Measurements from ENCODE around the gene MRPS27. TPM values are rescaled to one million over a fixed set of nuclear protein-coding genes. Genes with fewer than 3 reads are reported as not detected.

Gene MRPS27
- total and polyA plus RNA-seq, 2 experiments from 2014 or later: 36.4 to 58.5 TPM

DNA sequence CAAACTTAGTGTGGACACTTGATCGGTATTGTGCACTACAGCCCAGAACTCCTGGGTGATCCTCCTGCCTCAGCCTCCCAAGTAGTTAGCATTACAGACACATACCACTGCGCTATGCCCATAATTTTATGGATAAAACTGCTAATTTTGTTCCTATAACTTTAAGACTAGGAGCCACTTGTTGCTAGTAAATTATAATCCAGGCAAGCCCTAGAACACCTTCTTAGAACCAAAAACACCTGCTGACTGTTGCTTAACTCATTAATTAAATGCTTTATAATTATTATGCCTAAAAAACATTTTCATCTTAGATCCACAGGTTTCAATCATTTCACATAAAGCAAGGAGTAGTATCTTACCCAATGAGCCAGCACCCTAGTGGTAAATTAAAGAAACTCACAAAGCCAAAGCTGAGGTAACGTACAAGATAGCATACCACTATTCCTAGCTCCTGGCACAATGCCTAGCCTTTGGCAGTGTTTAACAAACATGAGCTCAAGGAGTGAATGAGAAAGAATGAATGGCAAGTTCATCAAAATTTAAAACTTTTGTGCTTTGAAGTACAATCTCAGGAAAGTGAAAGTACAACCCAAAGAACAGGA, 5.4 kb downstream of the MRPS27 start:
- Histone ChIP-seq H3F3A (ENCODE audit: insufficient read depth) (peaks cover 10% of the 10 kb centered on the region; the same call in 1 of the 2 replicates), H3K4me1 (ENCODE audit: insufficient read depth) (peaks cover 16% of the 10 kb centered on the region), H4K20me1 (ENCODE audit: insufficient read depth) (no peaks in the 10 kb centered on the region), H3K9ac (no peak overlapping the region), H3K4me3 (no peak overlapping the region), H3K79me2 (ENCODE audit: insufficient read depth) (peaks cover 66% of the 10 kb centered on the region), H3K9me3 (ENCODE audit: low read depth) (no peaks in the 10 kb centered on the region), H3K36me3 (ENCODE audit: low read depth) (peaks cover 20% of the 10 kb centered on the region), H2AFZ (no peak overlapping the region), H3K27me3 (replicated peaks; ENCODE audit: insufficient read depth) (no peaks in the 10 kb centered on the region), H3K4me2 (ENCODE audit: unreplicated experiment) (no peak overlapping the region), H3K27ac (no peak overlapping the region), H3K9me2 (ENCODE audit: insufficient read depth) (no peaks in the 10 kb centered on the region)
- in situ Hi-C loops (cut with MboI): no loop called here
- DNase-seq: peak; percentile 46
- 96 to 100% methylated on average over 3 of the region's 3 CpGs for WGBS, 2 experiments (ENCODE audit: low coverage in 1 of 2, low lambda C conversion rate in 2 of 2, missing lambda C conversion rate in 2 of 2)
- TF ChIP-seq EZH2phosphoT487 (IDR thresholded peaks at IDR 0.05; ENCODE audit: insufficient read depth, low read depth) (no peak), EZH2 (IDR thresholded peaks at IDR 0.05; ENCODE audit: insufficient read depth, poor library complexity, severe bottlenecking) (no peak)

DNA sequence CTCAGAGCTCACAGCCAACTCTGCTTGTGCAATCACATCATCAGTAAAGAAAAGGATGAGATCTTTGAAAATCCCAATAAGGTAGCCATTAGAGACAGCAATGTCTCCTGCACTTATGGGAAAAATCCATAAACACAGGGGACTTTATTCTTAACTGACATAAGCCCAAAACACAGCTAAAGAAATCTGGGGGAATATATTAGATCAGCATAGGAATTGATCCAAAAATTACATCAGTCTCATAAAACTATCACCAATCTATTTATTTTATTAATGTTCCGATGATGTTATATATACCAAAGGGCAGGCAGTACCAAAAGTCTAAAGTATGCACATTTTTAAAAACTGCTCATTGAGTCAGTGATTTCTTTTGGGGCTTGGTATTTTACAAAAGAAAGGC, 6.9 kb downstream of the MRPS27 start:
- Histone ChIP-seq H3K4me1 (ENCODE audit: insufficient read depth) (peaks cover 7% of the 10 kb centered on the region; the same call in 1 of the 2 replicates), H3K79me2 (ENCODE audit: insufficient read depth) (peaks cover 51% of the 10 kb centered on the region), H3K27ac (no peak overlapping the region), H3K9me3 (ENCODE audit: low read depth) (no peaks in the 10 kb centered on the region), H3K4me3 (no peak overlapping the region), H3K4me2 (ENCODE audit: unreplicated experiment) (no peak overlapping the region), H3K36me3 (ENCODE audit: low read depth) (peaks cover 20% of the 10 kb centered on the region), H3F3A (ENCODE audit: insufficient read depth) (peaks cover 19% of the 10 kb centered on the region), H4K20me1 (ENCODE audit: insufficient read depth) (no peaks in the 10 kb centered on the region), H2AFZ (no peak overlapping the region), H3K27me3 (replicated peaks; ENCODE audit: insufficient read depth) (no peaks in the 10 kb centered on the region), H3K9ac (no peak overlapping the region), H3K9me2 (ENCODE audit: insufficient read depth) (no peaks in the 10 kb centered on the region)
- in situ Hi-C loops (cut with MboI): no loop called here
- no peak for TF ChIP-seq EZH2phosphoT487 (IDR thresholded peaks at IDR 0.05; ENCODE audit: insufficient read depth, low read depth)
- TF ChIP-seq EZH2 (IDR thresholded peaks at IDR 0.05; ENCODE audit: insufficient read depth, poor library complexity, severe bottlenecking): no peak
- DNase-seq: peak; percentile 3
- WGBS, 2 experiments (ENCODE audit: low coverage in 1 of 2, low lambda C conversion rate in 2 of 2, missing lambda C conversion rate in 2 of 2): 13 to 15% methylated on average over 1 of the region's 1 CpG

DNA sequence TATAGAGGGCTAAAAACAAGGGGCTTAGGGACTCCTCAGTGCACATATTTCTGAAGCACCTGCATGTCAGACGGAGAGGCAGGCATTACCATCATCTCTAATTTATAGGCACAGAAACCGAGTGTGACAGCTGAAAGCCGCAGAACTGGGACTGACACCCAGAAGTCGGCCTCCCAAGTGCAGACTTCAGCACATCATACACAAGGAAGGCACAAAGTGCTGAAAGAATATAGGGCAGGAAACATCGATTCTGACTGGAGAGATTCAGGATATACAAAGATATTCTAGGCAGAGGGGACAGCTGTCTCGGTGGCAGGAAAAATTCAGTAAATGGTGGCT, 11.2 kb downstream of the MRPS27 start:
- H3K4me2 ChIP-seq (ENCODE audit: unreplicated experiment): peak overlapping the region; percentile 46
- peak overlapping the region; percentile 91 for H3K27ac ChIP-seq
- peaks cover 47% of the 10 kb centered on the region for H3K79me2 ChIP-seq (ENCODE audit: insufficient read depth)
- H3K9me2 ChIP-seq (ENCODE audit: insufficient read depth): no peaks in the 10 kb centered on the region
- 57 to 58% methylated on average over 6 of the region's 6 CpGs for WGBS, 2 experiments (ENCODE audit: low coverage in 1 of 2, low lambda C conversion rate in 2 of 2, missing lambda C conversion rate in 2 of 2)
- peaks cover 12% of the 10 kb centered on the region; the same call in 1 of the 2 replicates for H3K4me1 ChIP-seq (ENCODE audit: insufficient read depth)
- no peaks in the 10 kb centered on the region for H3K27me3 ChIP-seq (replicated peaks; ENCODE audit: insufficient read depth)
- no peaks in the 10 kb centered on the region for H3K9me3 ChIP-seq (ENCODE audit: low read depth)
- TF ChIP-seq EZH2 (IDR thresholded peaks at IDR 0.05; ENCODE audit: insufficient read depth, poor library complexity, severe bottlenecking) (no peak), EZH2phosphoT487 (IDR thresholded peaks at IDR 0.05; ENCODE audit: insufficient read depth, low read depth) (no peak)
- H3K36me3 ChIP-seq (ENCODE audit: low read depth): peaks cover 20% of the 10 kb centered on the region
- H3K4me3 ChIP-seq: peak overlapping the region; percentile 80; the same call in 1 of the 2 replicates
- in situ Hi-C loops (cut with MboI): loop anchor here (10.0 kb wide), 1 partner anchor 524 kb away; no protein-coding TSS in a partner anchor
- no peak for DNase-seq
- peaks cover 23% of the 10 kb centered on the region for H3F3A ChIP-seq (ENCODE audit: insufficient read depth)
- peak overlapping the region; percentile 92 for H3K9ac ChIP-seq
- H2AFZ ChIP-seq: peak overlapping the region; percentile 78
- H4K20me1 ChIP-seq (ENCODE audit: insufficient read depth): no peaks in the 10 kb centered on the region

DNA sequence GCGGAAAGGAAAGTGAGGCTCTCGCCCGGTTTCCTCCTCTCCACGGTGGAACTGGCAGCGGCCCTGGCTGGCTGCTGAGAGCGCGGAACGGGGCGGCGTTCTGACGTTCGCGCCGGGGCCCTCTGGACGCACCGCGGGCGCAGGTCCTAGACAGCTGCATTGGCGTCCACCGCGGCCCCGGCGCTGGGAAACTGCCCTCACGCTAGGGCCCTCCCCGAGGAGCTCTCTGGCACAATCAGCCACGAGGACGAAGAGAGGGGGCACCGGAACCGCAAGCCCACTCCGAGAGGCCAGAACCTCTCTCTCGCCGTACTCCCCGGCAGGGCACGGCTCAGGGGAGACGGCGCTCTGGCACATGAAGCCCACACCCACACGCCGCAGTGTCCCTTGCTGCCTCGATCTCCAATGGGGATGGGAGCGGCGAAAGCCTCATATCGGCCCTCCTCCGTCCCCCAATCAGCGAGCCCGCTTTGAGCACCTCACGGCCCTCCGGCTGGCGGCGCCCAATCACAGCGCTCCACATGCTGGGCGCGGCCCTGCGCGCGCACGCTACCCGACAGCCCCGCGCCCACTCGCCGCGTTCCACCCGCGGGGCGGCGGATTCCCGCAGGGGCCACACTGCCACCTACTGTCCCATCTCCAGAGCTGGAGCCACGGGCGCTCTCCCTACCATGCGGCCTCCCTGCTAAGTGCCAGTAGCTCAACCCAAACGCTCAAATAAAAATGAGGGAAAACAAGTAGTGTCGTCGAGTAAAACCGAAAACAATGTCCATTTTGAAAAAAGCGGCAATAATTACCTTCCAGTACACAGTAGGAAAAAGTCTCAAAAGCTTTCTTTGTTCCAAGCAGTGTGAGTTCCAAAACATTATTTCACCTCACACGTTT, 11.8 kb downstream of the MRPS27 start:
- H3F3A ChIP-seq (ENCODE audit: insufficient read depth): peaks cover 17% of the 10 kb centered on the region
- H3K36me3 ChIP-seq (ENCODE audit: low read depth): peaks cover 16% of the 10 kb centered on the region
- H3K9me2 ChIP-seq (ENCODE audit: insufficient read depth): no peaks in the 10 kb centered on the region
- peak; percentile 100 for DNase-seq
- in situ Hi-C loops (cut with MboI): loop anchor here (10.0 kb wide), 1 partner anchor 523 kb away; no protein-coding TSS in a partner anchor
- H4K20me1 ChIP-seq (ENCODE audit: insufficient read depth): no peaks in the 10 kb centered on the region
- H3K4me2 ChIP-seq (ENCODE audit: unreplicated experiment): peak overlapping the region; percentile 88
- H3K27me3 ChIP-seq (replicated peaks; ENCODE audit: insufficient read depth): no peaks in the 10 kb centered on the region
- H3K79me2 ChIP-seq (ENCODE audit: insufficient read depth): peaks cover 47% of the 10 kb centered on the region
- TF ChIP-seq EZH2 (IDR thresholded peaks at IDR 0.05; ENCODE audit: insufficient read depth, poor library complexity, severe bottlenecking): no peak
- TF ChIP-seq EZH2phosphoT487 (IDR thresholded peaks at IDR 0.05; ENCODE audit: insufficient read depth, low read depth): no peak
- peak overlapping the region; percentile 78 for H2AFZ ChIP-seq
- 2% methylated on average over 48 to 71 of the region's 76 CpGs for WGBS, 2 experiments (ENCODE audit: low coverage in 1 of 2, low lambda C conversion rate in 2 of 2, missing lambda C conversion rate in 2 of 2)
- H3K27ac ChIP-seq: peak overlapping the region; percentile 91
- H3K4me3 ChIP-seq: peak overlapping the region; percentile 80
- peak overlapping the region; percentile 92 for H3K9ac ChIP-seq
- H3K4me1 ChIP-seq (ENCODE audit: insufficient read depth): peaks cover 7% of the 10 kb centered on the region; the same call in 1 of the 2 replicates
- H3K9me3 ChIP-seq (ENCODE audit: low read depth): no peaks in the 10 kb centered on the region

Measured in GM23248 (cell line).